ENCODE measurements around the gene PEX14.
"Not testable (repeated sequence)": the region's sequence is repeated elsewhere in the genome, so short reads cannot be mapped to it uniquely, and the experiment has no call there.

The PEX14 gene, protein sequence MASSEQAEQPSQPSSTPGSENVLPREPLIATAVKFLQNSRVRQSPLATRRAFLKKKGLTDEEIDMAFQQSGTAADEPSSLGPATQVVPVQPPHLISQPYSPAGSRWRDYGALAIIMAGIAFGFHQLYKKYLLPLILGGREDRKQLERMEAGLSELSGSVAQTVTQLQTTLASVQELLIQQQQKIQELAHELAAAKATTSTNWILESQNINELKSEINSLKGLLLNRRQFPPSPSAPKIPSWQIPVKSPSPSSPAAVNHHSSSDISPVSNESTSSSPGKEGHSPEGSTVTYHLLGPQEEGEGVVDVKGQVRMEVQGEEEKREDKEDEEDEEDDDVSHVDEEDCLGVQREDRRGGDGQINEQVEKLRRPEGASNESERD

DNA sequence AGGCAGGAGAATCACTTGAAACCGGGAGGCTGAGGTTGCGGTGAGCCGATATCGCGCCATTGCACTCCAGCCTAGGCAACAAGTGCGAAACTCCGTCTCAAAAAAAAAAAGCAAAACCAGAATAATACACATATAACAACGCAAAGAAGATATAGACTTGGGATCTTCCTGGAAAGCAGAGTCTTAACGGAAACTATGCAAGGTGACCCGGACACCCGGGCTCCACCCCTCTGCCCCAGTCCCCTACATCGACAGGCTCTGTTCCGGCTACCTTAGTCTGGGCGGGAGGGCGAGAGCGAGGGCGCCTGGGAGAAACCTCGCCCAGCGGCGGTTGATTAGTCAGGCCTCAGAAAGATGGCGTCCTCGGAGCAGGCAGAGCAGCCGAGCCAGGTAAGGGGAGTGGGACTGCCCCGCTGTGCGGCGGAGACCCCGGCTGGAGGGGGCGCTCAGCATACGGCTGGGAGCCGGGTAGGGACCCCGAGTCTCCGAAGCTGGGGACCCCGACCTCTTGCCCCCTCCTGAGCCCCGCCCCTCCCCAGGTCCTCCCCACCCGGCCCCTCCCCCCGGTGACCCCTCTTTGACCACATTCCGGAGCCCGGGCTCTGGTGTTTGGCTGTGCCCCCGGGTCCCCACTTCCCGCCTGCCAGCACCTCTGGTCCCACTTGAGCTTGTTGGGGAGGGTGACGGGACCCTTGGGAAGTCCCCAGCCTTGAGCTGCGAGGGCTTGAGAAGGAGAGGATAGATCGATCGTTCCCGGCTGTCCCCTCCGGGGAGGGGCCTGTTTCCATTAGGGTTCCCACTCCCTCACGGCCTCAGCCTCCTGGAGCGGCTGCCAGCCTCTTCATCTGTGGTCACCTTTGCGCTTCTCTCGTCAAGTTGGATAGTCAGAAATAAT, at the start of gene PEX14:
PEX14 (plus strand) TSS at position 338 of the 895 bp plus-strand sequence; CDS start at position 355, 17 bp downstream.
- DNase-seq: peak; percentile 92

DNA sequence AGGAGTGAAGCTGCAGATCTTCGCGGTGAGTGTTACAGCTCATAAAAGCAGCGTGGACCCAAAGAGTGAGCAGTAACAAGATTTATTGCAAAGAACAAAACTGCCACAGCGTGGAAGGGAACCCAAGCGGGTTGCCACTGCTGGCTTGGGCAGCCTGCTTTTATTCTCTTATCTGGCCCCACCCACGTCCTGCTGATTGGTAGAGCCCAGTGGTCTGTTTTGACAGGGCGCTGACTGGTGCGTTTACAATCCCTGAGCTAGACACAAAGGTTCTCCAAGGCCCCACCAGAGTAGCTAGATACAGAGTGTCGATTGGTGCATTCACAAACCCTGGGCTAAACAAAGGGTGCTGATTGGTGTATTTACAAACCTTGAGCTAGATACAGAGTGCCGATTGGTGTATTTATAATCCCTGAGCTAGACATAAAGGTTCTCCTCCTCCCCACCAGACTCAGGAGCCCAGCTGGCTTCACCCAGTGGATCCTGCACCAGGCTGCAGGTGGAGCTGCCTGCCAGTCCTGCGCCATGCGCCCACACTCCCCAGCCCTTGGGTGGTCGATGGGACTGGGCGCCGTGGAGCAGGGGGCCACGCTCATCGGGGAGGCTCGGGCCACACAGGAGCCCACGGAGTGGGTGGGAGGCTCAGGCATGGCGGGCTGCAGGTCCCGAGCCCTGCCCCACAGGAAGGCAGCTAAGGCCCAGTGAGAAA, 48.8 kb upstream of the PEX14 start:
- DNase-seq: not testable (repeated sequence)

DNA sequence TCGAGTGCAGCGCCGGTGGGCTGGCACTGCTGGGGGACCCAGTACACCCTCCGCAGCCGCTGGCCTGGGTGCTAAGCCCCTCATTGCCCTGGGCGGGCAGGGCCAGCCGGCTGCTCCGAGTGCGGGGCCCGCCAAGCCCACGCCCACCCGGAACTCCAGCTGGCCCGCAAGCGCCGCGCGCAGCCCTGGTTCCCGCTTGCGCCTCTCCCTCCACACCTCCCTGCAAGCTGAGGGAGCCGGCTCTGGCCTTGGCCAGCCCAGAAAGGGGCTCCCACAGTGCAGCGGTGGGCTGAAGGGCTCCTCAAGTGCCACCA, 48.3 kb upstream of the PEX14 start:
- DNase-seq: not testable (repeated sequence)

DNA sequence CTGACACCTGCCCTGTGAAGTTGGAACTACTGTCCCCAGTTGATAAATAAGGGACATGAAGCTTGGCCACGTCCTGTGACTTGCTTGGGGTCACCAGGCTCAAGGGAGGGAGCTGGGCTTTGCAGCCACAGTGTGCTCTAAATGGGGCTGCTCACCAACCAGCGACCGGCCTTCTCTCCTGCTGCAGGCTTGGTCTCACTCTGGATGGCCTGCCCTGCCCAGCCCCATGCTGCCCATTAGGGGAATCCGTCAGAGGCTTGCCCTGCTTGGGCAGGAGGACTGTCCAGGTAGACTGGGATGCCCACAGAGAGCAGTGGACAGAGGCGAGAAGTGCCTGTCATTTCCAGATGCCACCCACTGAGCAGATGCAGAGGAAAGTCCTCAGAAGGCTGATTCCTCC, 45.8 kb upstream of the PEX14 start:
- DNase-seq: no peak

DNA sequence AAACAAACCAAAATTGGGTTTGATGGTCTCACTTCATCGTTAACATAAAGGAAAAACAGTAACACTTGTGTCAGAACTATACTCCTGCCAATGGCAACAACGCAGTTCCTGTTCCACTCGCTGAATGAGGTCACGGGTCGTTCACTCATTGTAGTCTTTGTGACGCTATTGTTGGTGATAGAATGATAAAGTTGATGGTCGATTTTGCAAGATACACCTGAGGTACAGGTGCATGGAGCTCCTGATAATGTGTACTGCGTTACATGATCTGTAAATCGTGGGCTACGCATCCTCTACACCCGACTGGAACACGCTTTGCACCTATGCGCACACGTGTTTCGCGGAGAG, 44.9 kb upstream of the PEX14 start:
- no peak for DNase-seq

DNA sequence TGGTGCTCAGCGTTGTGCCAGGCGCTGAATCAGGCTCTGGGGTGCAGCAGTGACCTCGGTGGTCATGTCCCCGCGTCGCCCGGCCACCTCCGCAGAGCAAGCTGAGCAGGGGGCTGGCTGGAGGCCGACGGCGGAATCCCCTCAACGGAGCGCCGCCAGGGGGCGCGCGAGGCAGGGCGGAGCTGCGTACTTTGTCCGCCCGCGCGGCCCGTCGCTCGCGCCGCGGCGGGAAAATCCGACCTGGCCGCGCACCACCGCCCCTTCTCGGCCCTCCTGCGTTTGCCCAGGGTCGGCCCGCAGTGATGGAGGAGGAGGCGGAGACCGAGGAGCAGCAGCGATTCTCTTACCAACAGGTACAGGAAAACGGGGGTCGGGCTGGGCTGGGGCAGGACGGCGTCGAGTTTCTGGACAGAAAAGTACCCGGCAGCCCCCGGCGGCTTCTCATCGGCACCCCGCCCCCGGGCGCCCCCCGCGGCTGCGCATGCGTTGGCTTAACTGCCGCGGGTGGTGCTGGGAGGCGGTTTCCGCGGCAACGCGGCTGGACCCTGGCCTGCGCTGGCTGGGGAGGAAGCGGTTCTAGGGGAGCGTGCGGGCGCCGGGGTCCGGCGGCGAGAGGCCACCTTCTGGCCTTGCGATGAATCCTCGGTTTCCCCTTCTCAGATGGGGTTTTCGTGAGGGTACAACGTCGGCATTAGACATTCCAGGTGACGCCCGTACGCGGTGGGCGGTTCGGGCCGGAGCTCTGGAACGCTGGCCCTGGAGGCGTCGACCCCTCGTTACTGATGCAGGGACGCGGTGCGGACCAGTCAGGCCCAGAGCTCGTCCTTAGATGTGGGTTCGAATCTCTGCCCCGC, 44.3 kb upstream of the PEX14 start, which contains the start of gene CENPS:
CENPS (plus strand) TSS at position 218 of the 854 bp plus-strand sequence; CDS start at position 303, 85 bp downstream.
- DNase-seq: peak; percentile 94

DNA sequence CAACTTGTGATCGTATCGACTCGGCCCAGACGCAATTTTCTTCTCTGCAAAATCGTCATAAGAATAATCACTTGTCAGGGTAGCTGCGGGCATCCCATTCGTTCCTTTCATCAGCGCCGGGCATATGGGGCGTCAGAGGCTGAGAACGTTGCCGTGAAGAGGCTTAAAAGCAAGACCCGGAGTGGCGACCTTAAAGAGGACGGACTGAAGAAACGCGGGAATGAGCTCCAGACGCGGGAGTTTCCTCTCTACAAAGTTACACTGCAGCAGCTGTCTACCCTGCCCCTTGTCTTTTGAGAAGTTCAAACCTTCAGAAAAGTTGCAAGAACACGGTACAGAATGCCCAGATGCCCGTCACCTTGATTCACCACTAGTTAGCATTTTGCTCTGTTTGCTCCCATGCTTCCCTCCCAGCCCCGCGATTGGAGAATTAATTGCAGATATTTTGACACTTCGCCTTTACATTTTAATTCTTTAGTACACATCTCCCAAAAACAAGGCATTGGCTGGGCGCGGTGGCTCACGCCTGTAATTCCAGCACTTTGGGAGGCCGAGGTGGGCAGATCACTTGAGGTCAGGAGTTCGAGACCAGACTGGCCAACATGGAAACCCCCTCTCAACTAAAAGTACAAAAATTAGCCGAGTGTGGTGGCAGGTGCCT, 43.5 kb upstream of the PEX14 start:
- DNase-seq: no peak

DNA sequence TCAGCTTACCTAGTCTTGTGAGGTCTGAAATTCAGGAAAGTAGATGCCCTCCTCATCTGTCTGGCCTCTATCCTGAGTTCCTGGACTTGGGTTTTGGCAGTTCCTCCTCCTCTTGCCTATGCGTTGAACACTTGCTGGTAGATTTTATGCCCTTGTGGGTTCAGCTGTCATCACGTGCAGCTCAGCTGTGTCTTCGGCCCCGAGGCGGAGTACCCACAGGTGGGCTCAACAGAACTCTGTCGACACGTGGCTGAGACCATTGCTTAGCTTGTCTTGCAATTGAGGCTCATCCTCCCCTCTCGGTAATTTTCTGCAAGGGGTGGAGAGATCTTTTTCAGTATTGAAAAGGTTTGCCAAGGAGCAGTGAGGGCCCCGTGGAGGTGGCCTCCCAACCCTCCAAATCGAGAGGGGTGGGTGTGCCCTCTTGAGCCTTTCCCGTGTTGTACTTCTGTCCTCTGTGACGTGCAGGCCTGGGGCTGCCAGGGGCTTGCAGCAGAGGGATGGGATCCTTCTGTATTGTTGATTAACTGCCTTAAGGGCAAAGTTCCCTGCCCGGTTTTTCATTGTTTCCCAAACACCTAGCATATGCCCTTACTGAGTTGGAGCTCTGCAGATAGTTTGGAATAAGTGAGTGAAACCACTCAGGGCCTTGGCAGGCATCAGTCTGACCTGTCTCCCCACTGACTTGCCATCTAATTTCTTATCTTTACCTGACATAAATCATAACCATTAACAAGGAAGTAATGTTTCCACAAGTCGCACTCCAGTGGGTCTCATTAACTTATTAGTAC, 41.6 kb upstream of the PEX14 start:
- no peak for DNase-seq

DNA sequence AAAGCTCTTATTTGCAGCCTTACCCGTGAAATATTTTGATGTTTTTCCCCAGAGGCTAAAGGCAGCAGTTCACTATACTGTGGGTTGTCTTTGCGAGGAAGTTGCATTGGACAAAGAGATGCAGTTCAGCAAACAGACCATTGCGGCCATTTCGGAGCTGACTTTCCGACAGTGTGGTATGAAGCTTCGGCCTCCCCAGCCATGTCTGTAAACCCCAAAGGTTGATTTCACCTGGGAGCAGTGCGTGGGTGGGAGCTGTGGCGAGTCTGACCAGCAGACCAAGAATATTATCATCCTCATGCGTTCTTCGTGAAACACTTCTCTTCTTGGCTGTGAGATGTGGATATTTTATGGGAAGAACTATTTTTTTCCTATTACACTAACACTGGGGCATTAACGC, 41.0 kb upstream of the PEX14 start:
- DNase-seq: no peak

DNA sequence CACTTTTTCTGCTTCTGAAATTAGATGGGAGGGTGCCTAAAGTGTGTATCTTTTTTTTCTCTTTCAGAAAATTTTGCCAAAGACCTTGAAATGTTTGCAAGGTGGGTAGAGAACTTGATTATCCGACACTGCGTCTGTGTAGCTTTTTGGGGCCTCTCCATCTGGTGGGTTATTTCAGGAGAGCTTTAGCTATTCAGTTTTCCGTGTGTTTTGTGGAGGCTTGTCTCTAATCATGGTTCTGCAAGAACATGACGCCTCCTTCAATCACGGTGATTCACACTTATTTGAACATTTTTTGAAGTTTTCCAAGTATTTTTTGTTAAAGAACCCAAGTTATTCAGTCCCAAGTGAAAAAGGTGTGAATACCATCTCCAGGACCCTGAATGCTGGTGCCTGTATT, 40.2 kb upstream of the PEX14 start:
- no peak for DNase-seq

DNA sequence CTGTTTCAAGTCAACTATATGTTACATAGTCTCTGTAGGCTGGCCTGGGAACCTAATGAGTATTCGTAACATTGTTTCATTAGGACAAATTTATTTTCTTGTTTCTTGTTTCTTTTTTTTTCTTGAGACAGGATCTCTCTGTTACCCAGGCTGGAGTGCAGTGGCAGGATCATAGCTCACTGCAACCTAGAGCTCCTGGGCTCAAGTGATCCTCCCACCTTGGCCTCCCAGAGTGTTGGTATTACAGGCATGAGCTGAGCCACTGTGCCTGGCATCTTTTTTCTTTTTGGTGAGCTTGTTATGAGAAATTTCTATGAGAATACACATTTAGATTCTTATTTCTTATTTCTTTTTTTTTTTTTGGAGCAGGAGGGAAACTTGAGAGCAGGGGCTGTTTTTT, 37.7 kb upstream of the PEX14 start:
- no peak for DNase-seq

DNA sequence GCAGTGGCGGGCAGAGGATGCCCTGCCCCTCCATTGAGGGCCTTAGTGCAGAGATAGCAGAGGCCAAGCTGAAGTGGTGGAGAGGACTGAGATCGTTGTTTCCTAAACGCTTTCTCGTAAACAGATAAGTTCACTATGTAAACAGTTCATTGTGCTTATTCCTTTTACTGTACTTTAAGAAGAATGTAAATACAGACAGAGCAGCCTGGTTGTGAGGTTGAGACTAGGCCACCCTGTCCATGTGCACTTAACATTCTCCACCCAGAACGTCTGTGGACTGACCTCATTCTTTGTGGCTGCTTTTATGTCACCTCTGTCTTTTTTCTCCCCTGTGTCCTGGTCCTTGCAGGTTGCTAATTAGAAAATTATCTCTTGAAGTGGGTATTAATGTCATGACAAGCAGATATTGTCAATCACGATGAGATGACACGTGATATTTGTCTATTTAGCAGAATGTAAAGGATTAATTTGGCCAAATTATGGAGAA, 36.0 kb upstream of the PEX14 start:
- peak; percentile 28 for DNase-seq

DNA sequence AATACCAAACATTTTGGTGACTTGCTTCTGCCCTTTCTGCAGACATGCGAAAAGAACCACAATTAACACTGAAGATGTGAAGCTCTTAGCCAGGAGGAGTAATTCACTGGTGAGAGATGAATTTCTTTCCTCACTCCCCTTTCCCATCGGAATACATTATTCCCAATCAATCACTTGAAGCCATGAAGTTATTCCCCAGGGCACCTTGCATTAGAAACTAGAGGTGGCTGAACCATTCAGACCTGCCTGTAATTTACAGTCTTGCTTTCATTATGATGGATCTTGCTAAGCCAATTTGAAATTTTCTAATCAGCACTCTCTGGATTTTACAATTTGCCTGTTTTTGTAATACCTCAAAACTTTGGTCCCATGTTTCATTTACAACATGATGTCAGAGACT, 34.4 kb upstream of the PEX14 start:
- no peak for DNase-seq

DNA sequence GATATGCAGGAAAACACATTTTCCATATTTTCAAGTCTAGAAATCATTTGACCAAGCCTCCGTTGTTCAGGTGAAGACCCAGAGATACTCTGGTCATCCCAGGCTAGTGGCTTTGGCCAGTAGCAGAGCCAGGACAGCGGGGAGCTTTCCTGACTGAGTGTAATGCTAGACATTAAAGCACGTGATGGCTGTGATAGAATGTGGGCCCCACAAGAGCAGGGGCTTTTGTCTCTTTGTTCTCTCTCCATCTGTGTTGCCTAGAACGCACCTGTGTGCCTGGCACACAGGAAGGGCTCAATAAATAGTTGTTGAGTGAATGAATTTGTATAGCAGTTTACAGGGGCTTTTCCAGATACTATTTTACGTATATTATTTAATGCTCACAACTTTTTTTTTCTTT, 34.0 kb upstream of the PEX14 start:
- no peak for DNase-seq

DNA sequence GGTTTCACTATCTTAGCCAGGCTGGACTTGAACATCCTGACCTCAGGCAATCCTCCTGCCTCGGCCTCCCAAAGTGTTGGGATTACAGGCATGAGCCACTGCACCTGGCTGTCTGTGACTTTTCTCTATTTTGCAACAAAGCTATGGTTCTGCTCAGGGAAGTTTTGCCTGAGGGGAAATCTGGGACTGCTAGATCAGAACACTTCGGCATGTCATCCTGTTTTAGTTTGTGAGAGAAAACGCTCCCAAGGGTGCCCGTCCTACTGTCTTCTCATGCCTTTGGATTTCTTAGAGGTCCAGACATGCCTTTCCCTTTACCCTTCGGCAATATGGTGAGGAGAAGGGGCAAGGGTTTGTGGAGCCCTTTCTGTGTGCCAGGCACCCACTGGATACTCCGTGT, 30.5 kb upstream of the PEX14 start:
- no peak for DNase-seq

DNA sequence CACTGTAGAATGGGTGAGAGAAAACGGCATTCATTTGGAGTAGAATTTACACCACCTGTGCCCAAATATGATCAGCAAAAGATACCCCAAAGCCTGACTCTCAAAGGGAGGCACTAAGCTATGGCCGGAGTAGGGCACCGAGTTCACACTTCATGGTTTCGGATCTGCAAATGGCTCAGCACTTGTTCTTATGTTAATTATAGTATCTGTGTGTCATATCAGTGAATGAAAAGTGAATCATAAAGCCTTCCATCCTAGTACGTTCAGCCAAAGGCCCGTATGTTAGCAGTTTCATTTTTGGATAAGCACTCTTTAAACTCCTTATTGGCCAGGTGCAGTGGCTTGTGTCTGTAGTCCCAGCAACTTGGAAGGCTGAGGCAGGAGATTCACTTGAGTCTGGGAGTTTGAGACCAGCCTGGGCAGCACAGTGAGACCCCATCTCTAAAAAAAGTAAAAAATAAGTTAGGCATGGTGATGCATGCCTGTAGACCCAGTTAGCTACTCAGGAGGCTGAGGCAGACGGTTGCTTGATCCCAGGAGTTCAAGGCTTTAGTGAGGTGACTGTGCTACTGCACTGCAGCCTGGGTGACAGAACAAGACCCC, 29.9 kb upstream of the PEX14 start:
- DNase-seq: no peak

DNA sequence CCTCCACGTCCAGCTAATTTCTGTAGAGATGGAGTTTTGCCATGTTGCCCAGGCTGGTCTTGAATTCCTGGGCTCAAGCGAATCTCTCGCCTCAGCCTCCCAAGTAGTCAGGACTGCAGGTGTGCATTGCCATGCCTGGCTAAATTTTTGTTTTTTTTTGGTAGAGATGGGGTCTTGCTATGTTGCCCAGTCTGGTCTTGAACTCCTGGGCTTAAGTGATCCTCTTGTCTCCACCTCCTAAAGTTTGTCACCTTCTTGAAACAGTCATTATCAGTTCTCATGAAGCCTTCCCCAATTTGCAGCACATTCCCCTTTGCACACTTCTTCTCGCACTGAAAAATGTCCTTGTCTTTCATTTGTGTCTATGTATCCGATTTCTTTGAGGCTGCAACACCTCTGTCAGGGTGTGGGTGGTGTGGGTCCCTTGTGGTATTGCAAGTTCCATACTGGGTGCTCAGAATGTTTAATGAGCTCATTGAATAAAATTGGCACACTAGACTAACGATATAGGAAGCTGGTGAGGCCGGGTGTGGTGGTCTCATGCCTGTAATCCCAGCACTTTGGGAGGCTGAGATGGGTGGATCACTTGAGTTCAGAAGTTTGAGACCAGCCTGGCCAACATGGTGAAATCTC, 27.8 kb upstream of the PEX14 start:
- DNase-seq: no peak

DNA sequence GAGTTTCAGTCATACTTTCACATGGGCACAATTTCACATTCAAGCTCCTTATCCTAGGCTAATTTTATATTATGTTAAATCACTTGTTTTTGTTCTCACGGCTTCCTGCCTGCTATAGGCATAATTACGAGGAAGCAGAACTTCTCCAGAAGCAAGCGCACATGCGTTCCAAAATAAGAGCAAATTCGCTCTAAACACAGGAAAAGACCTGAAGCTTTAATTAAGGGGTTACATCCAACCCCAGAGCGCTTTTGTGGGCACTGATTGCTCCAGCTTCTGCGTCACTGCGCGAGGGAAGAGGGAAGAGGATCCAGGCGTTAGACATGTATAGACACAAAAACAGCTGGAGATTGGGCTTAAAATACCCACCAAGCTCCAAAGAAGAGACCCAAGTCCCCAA, 25.0 kb upstream of the PEX14 start, which contains the start of gene CORT:
CORT (plus strand) TSS at position 281 of the 400 bp plus-strand sequence. CDS start 193 bp downstream, outside the sequence.
- DNase-seq: peak; percentile 51

DNA sequence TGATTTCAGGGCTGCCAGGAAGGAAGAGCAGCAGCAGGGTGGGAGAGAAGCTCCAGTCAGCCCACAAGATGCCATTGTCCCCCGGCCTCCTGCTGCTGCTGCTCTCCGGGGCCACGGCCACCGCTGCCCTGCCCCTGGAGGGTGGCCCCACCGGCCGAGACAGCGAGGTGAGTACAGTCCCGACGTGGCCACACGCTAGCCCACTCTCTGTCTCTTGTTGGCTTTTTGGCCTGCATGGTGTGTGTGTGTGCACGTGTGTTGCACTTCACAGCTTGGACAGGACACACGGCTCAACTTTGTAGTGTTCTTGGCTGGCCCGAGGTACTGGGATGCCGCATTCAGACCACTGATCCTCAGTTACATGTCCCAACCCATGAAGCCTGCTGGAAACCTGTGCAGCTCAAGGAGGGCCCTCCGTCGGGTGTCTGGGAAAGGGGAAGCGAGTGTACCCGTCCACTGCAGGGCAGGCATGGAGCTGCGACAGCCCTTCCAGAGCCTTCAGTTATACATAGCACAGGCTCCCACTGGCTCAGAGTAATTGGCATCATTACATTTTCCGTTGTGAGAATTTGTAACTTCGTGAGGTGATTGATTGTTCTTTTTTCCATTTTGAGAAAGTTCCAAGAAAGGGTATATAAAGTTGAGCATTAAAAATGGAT, 24.5 kb upstream of the PEX14 start:
- no peak for DNase-seq
